Liver (tissue), 3 donors: ENCODE data around the gene SURF1.

Source experiments
- CTCF ChIP-seq: fragments of 150-350 bp; IDR thresholded peaks from 2 replicates; pipeline ENCODE4 v1.5.1; 2017; ENCODE audit warnings: improper control_type of control experiment, low read depth, low read length; ENCODE audit not compliant: missing input control
- GABPA ChIP-seq, 2 donors: IDR thresholded peaks in 1 of 2; conservative IDR thresholded peaks in 1 of 2; 2 replicates each; pipeline ENCODE4 v1.6.1; 2016; ENCODE audit warnings: antibody characterized with exemption in 2 of 2, mild to moderate bottlenecking in 1 of 2, moderate library complexity in 1 of 2
- YY1 ChIP-seq: IDR thresholded peaks from 2 replicates; pipeline ENCODE4 v1.6.1; 2016; ENCODE audit warnings: antibody characterized with exemption, mild to moderate bottlenecking
- donor health status: healthy.
- donor health status: healthy.

DNA sequence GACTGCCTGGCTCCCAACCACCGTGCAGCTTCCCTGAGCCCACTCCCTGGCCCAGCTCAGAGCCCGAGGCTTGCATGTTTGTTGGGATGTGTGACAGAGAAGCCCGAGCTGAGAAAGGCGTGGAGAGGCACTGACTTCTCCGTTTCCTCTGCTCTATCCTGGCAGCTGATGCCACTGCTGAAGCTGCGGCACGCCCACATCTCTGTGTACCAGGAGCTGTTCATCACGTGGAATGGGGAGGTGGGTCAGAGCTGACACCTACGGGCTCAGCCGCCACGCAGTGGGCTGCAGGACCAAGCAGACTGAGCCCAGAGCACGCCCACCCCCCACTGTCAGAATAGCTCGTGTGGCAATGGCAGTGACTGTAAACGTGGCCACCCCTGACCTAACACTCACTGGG, 29.2 kb upstream of the SURF1 start:
- TF ChIP-seq CTCF, result no peak
- TF ChIP-seq YY1, result no peak
- TF ChIP-seq GABPA (IDR thresholded peaks at IDR 0.05 in 1 of 2, conservative IDR thresholded peaks at IDR 0.05 in 1 of 2), result no peak
